CD4-positive, alpha-beta T cell treated with Interleukin-15 for 4 hours (primary cell): Measurements from ENCODE around the gene ANXA6.

ENCODE experiments used
- DNase-seq: peaks from one replicate; pipeline ENCODE4 v3.0.0-alpha.2; 2020; ENCODE audit warnings: low spot score

ANXA6 gene

GRCh38 chr5:151153300-151153699 lies 4.3 kb downstream of the ANXA6 start:
- DNase-seq: no peak

- DNase-seq: no peak
Measured at GRCh38 chr5:151151793-151152192, 5.8 kb downstream of the ANXA6 start.

- no peak for DNase-seq
Measured at GRCh38 chr5:151151263-151151660, 6.3 kb downstream of the ANXA6 start.

- peak; percentile 80 for DNase-seq
Measured at GRCh38 chr5:151150471-151151262, 6.9 kb downstream of the ANXA6 start.

- peak; percentile 28 for DNase-seq
Measured at GRCh38 chr5:151148583-151148982, 9.0 kb downstream of the ANXA6 start.

GRCh38 chr5:151147033-151147432 lies 10.5 kb downstream of the ANXA6 start:
- no peak for DNase-seq

- no peak for DNase-seq
Measured at GRCh38 chr5:151146061-151146460, 11.5 kb downstream of the ANXA6 start.

GRCh38 chr5:151144922-151145321 lies 12.7 kb downstream of the ANXA6 start:
- DNase-seq: no peak

- no peak for DNase-seq
Measured at GRCh38 chr5:151144275-151144674, 13.3 kb downstream of the ANXA6 start.

- DNase-seq: no peak
Measured at GRCh38 chr5:151143645-151144044, 13.9 kb downstream of the ANXA6 start.

GRCh38 chr5:151142933-151143332 lies 14.6 kb downstream of the ANXA6 start:
- DNase-seq: no peak

GRCh38 chr5:151141535-151141934 lies 16.0 kb downstream of the ANXA6 start:
- DNase-seq: peak; percentile 67

GRCh38 chr5:151140686-151141459 lies 16.7 kb downstream of the ANXA6 start:
- no peak for DNase-seq

- DNase-seq: peak; percentile 22
Measured at GRCh38 chr5:151139646-151140045, 17.9 kb downstream of the ANXA6 start.

GRCh38 chr5:151139015-151139414 lies 18.6 kb downstream of the ANXA6 start:
- peak; percentile 60 for DNase-seq

GRCh38 chr5:151138114-151138513 lies 19.5 kb downstream of the ANXA6 start:
- no peak for DNase-seq

- no peak for DNase-seq
Measured at GRCh38 chr5:151137067-151137825, 20.3 kb downstream of the ANXA6 start.

GRCh38 chr5:151134228-151134627 lies 23.4 kb downstream of the ANXA6 start:
- DNase-seq: no peak

GRCh38 chr5:151132963-151133362 lies 24.6 kb downstream of the ANXA6 start:
- no peak for DNase-seq

GRCh38 chr5:151130922-151131891 lies 26.4 kb downstream of the ANXA6 start:
- DNase-seq: no peak

GRCh38 chr5:151130235-151130921 lies 27.2 kb downstream of the ANXA6 start:
- no peak for DNase-seq
